Body of pancreas (tissue), 4 donors: ENCODE data around the gene DCHS2. TPM values are rescaled to one million over a fixed set of nuclear protein-coding genes. Genes with fewer than 3 reads are reported as not detected.

ENCODE experiments used
- ATAC-seq: fragments of 150-250 bp; one replicate; pipeline ENCODE4 v1.9.1; 2016
- DNase-seq, 4 donors: peaks; one replicate each; pipeline ENCODE4 v3.0.0-alpha.2; 2019
- H3K27ac ChIP-seq, 4 donors: fragments of 200-600 bp; sonication (generic); 1 replicate in 3 of 4; 2 replicates in 1 of 4; pipeline versions ENCODE4 v1.5.1 to v1.6.1; 2016 to 2019; ENCODE audit warnings: mild to moderate bottlenecking in 1 of 4, mixed read lengths in 1 of 4, moderate library complexity in 1 of 4
- H3K27me3 ChIP-seq, 2 donors: fragments of 200-600 bp; sonication (generic); one replicate each; pipeline ENCODE4 v1.6.0; 2016; ENCODE audit warnings: mild to moderate bottlenecking in 1 of 2
- H3K36me3 ChIP-seq, 2 donors: fragments of 200-600 bp; sonication (generic); replicated peaks in 1 of 2; 2 replicates each; pipeline ENCODE4 v1.5.1; 2016; ENCODE audit warnings: low read depth in 2 of 2; ENCODE audit not compliant: insufficient read depth in 1 of 2
- H3K4me1 ChIP-seq: fragments of 200-600 bp; sonication (generic); one replicate; pipeline ENCODE4 v1.6.0; 2016
- H3K4me3 ChIP-seq, 2 donors: fragments of 200-600 bp; sonication (generic); 1 replicate in 1 of 2; 2 replicates in 1 of 2; pipeline ENCODE4 v1.5.1; 2016 to 2019
- H3K9me3 ChIP-seq, 3 donors: fragments of 200-600 bp; sonication (generic); 1 replicate in 2 of 3; 2 replicates in 1 of 3; pipeline ENCODE4 v1.5.1; 2016
- POLR2A ChIP-seq, 3 donors: fragments of 450-650 bp; IDR thresholded peaks; one replicate each; pipeline ENCODE4 v1.6.1; 2016; ENCODE audit warnings: antibody characterized with exemption in 3 of 3, mild to moderate bottlenecking in 2 of 3
- WGBS, 2 donors: methylation state at CpG; one replicate each; pipeline ENCODE4 v1.1.5; 2017; 5-methylcytosine and 5-hydroxymethylcytosine counted together
- intact Hi-C: fragments of 100-400 bp; cut with DNase I; formaldehyde crosslinking; loops from one replicate; pipeline ENCODE4 v1.15.1; 2023
- total RNA-seq, 2 donors: library from RNA; depleted of rRNA; stranded (reverse); fragments of >200 nt; gene quantifications; one replicate each; pipeline ENCODE4 v1.1.0, GENCODE V29; 2016
- TF ChIP-seq, protein P1 (sequence below), 7 experiments: fragments of 450-650 bp in 4 of 7; fragments of 200-600 bp in 3 of 7; sonication (generic) in 3 of 7; IDR thresholded peaks; one replicate each; pipeline ENCODE4 v1.5.1; 2016 to 2019; ENCODE audit warnings: antibody characterized with exemption in 7 of 7

Gene DCHS2
- total RNA-seq, 2 donors from 2014 or later = 0.33 to 0.78 TPM

DNA sequence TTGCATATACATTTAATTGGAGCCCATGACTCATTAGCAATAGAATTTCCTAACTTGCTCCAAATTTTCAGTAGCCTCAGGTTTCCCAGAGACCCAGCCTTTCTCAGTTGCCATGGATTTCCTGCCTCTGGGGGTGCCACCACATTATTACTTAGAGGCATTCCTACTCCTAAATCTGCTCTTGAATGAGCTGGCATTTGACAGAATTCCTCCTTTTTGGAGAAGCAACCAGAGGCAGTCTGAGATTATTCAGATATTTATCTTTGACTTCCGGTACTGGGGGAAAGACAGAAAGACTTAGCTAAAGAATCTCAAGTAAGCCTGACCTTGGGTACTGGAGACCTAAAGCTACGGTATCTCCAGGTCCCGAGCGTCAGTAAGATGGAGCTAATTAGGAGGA, 76.3 kb downstream of the DCHS2 start:
- no peaks in the 10 kb centered on the region for H3K36me3 ChIP-seq
- DNase-seq = no peak
- no peak overlapping the region for H3K27ac ChIP-seq
- no peak overlapping the region for H3K4me3 ChIP-seq
- H3K9me3 ChIP-seq = no peaks in the 10 kb centered on the region
- intact Hi-C loops = no loop called here
- WGBS, 2 donors = 70 to 83% methylated on average over 4 of the region's 4 CpGs
- peaks cover 0 to 5% of the 10 kb centered on the region in 2 donors for H3K27me3 ChIP-seq
- peaks cover 6% of the 10 kb centered on the region for H3K4me1 ChIP-seq
- no peak for ATAC-seq
- no peak for TF ChIP-seq POLR2A (IDR thresholded peaks at IDR 0.05)
- TF ChIP-seq, protein P1, sequence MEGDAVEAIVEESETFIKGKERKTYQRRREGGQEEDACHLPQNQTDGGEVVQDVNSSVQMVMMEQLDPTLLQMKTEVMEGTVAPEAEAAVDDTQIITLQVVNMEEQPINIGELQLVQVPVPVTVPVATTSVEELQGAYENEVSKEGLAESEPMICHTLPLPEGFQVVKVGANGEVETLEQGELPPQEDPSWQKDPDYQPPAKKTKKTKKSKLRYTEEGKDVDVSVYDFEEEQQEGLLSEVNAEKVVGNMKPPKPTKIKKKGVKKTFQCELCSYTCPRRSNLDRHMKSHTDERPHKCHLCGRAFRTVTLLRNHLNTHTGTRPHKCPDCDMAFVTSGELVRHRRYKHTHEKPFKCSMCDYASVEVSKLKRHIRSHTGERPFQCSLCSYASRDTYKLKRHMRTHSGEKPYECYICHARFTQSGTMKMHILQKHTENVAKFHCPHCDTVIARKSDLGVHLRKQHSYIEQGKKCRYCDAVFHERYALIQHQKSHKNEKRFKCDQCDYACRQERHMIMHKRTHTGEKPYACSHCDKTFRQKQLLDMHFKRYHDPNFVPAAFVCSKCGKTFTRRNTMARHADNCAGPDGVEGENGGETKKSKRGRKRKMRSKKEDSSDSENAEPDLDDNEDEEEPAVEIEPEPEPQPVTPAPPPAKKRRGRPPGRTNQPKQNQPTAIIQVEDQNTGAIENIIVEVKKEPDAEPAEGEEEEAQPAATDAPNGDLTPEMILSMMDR (IDR thresholded peaks at IDR 0.05) = no peak

GRCh38 chr4:154414796-154415195, 76.8 kb downstream of the DCHS2 start:
- Histone ChIP-seq H3K27me3 (peaks cover 0 to 5% of the 10 kb centered on the region in 2 donors), H3K4me1 (peaks cover 6% of the 10 kb centered on the region), H3K27ac (no peak overlapping the region), H3K4me3 (no peak overlapping the region), H3K9me3 (no peaks in the 10 kb centered on the region), H3K36me3 (no peaks in the 10 kb centered on the region)
- intact Hi-C loops = no loop called here
- 93% methylated on average over 3 of the region's 3 CpGs for WGBS, 2 donors
- TF ChIP-seq POLR2A (IDR thresholded peaks at IDR 0.05) = no peak
- TF ChIP-seq, protein P1 (IDR thresholded peaks at IDR 0.05) = no peak
- no peak for DNase-seq
- ATAC-seq = no peak

DNA sequence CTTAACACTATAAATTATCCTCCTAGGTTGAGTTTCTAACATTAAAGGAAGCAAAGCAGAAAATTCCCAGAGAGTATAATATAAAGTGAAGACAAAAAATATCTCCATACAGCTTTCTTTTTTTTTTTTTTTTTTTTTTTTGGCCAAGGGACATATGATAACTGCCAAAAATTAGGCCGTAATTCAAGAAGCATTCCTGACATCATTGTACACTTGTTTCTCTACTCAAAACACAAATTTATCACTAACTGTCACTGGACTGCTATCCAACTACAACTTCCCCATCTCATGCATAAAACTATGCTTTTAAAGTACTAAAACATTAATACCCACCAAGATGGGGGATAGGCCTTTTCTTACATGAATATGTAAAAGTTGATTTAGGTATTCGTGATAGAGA, 77.2 kb downstream of the DCHS2 start:
- intact Hi-C loops = no loop called here
- Histone ChIP-seq H3K4me3 (no peak overlapping the region), H3K27me3 (peaks cover 0 to 5% of the 10 kb centered on the region in 2 donors), H3K27ac (no peak overlapping the region), H3K36me3 (no peaks in the 10 kb centered on the region), H3K9me3 (no peaks in the 10 kb centered on the region), H3K4me1 (peaks cover 6% of the 10 kb centered on the region)
- WGBS, 2 donors = 73 to 76% methylated on average over 2 of the region's 2 CpGs
- TF ChIP-seq, protein P1 (IDR thresholded peaks at IDR 0.05) = no peak
- no peak for TF ChIP-seq POLR2A (IDR thresholded peaks at IDR 0.05)
- ATAC-seq = no peak
- DNase-seq = no peak

DNA sequence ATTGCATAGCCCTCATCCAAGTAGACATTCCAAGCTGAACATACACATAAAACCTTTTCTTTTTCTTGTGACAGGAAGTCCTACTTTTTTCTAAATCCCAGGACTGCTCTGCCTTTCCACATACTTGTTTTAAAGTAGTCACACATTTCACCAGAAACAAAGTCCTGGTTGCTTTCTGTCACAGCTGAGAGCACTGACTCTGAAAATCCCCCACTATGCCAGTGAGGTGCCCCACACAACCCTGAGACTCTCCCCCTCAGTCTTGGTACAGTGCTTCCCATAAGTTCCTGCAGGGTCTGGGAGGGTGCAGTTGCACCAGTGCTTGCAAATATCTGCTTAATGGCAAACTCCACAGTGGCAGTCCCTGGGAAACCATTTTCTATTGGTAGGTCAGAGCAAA, 84.2 kb downstream of the DCHS2 start:
- Histone ChIP-seq H3K27me3 (no peaks in the 10 kb centered on the region), H3K4me3 (no peak overlapping the region), H3K9me3 (no peaks in the 10 kb centered on the region), H3K36me3 (no peaks in the 10 kb centered on the region), H3K27ac (no peak overlapping the region), H3K4me1 (no peaks in the 10 kb centered on the region)
- intact Hi-C loops = no loop called here
- ATAC-seq = no peak
- no peak for TF ChIP-seq POLR2A (IDR thresholded peaks at IDR 0.05)
- TF ChIP-seq, protein P1 (IDR thresholded peaks at IDR 0.05) = no peak
- DNase-seq = no peak

DNA sequence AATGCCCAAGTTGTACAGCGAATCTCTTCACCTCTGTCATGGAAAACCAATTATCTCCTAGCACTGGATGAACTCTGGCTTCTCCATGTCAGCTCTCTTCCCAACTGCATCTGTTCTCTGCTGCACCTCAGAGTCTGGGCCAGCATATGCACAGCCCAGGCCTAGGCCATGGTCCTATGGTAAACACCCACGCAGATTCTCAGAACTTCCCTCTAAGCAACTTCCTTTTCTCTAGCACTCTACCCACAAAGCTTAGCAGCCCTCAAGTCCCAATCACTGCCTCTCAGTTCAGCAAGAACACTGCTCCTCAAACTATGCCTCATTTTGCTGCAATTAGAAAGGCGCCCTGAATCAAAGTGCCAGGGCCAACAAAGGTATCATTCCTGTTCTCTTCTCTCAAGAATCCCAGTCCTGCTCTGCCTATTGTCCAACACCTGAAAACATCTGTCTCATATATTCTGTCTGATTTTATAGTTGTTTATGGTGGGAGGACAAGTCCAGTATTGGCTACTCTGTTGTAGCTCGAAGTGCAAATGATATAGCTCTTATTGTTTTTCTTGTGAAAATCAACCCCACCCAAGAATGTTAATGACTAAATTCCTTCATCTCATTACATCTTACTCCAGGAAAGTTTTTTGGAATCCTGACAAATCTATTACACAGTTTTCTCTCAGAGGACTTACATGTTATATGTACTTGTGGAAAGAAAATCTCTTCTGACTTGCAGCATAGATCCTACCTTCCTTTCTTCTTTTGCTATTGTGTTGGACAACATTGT, 85.4 kb downstream of the DCHS2 start:
- no peaks in the 10 kb centered on the region for H3K4me1 ChIP-seq
- TF ChIP-seq, protein P1 (IDR thresholded peaks at IDR 0.05) = no peak
- TF ChIP-seq POLR2A (IDR thresholded peaks at IDR 0.05) = no peak
- ATAC-seq (no peak), DNase-seq (no peak)
- intact Hi-C loops = no loop called here
- H3K27ac ChIP-seq = no peak overlapping the region
- no peak overlapping the region for H3K4me3 ChIP-seq
- no peaks in the 10 kb centered on the region for H3K36me3 ChIP-seq
- 72 to 76% methylated on average over 4 of the region's 4 CpGs for WGBS, 2 donors
- H3K9me3 ChIP-seq = no peaks in the 10 kb centered on the region
- no peaks in the 10 kb centered on the region for H3K27me3 ChIP-seq
